ENCODE measurements around the gene UFSP1. TPM values are rescaled to one million over a fixed set of nuclear protein-coding genes. Genes with fewer than 3 reads are reported as not detected.
"Not testable (repeated sequence)": the region's sequence is repeated elsewhere in the genome, so short reads cannot be mapped to it uniquely, and the experiment has no call there.

Gene UFSP1
- total and polyA plus RNA-seq, 2 donors from 2014 or later, result 3.4 to 3.8 TPM

DNA sequence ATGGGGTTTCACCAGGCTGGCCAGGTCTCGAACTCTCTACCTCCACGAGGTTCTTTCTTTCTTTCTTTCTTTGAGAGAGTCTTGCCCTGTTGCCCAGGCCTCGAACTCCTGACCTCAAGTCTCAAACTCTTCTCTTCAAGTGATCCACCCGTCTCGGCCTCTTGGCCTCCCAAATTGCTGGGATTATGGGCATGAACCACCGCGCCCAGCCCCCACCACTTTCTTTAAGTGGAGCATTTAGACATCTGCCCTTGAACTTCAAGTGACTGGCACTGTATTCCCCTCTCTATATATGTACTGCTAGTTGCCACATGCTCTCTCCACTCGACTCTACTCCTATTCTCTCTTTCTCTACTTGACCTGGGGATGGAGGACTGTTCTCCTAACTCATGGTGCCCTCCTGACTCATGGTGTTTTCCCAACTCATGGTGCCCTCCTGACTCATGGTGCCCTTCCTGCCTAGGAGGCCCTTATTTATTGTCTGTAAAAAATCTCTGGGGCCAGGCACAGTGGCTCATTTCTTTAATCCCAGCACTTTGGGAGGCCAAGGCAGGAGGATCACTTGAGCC lies 25.4 kb upstream of the UFSP1 start:
- no peak for FAIRE-seq
- Histone ChIP-seq H3K9ac (ENCODE audit: low read length in 3 of 3) (no peak overlapping the region), H3K9me3 (ENCODE audit: control insufficient read depth in 2 of 3, insufficient read depth in 1 of 3, low read length in 3 of 3) (no peaks in the 10 kb centered on the region), H3K27ac (ENCODE audit: low read depth in 2 of 2, low read length in 2 of 2) (no peak overlapping the region), H3K4me3 (ENCODE audit: low read length in 3 of 3) (no peak overlapping the region), H3K4me1 (ENCODE audit: control insufficient read depth in 2 of 3, insufficient read depth in 2 of 3, low read depth in 1 of 3, low read length in 3 of 3) (no peaks in the 10 kb centered on the region), H3K36me3 (ENCODE audit: control insufficient read depth in 2 of 3, insufficient read depth in 3 of 3, low read length in 3 of 3) (no peaks in the 10 kb centered on the region), H3K27me3 (ENCODE audit: control insufficient read depth, insufficient read depth, low read length) (no peaks in the 10 kb centered on the region)
- intact Hi-C loops (cut with DNase I), result no loop called here
- DNase-seq, result peak in 1 of 5 donors; percentile 18
- TF ChIP-seq CTCF (IDR thresholded peaks at IDR 0.05; ENCODE audit: borderline replicate concordance, extremely low read depth, insufficient read depth), result no peak

- Histone ChIP-seq H3K27ac (ENCODE audit: low read depth in 2 of 2, low read length in 2 of 2) (no peak overlapping the region), H3K9me3 (ENCODE audit: control insufficient read depth in 2 of 3, insufficient read depth in 1 of 3, low read length in 3 of 3) (no peaks in the 10 kb centered on the region), H3K4me1 (ENCODE audit: control insufficient read depth in 2 of 3, insufficient read depth in 2 of 3, low read depth in 1 of 3, low read length in 3 of 3) (no peaks in the 10 kb centered on the region), H3K27me3 (ENCODE audit: control insufficient read depth, insufficient read depth, low read length) (no peaks in the 10 kb centered on the region), H3K4me3 (ENCODE audit: low read length in 3 of 3) (no peak overlapping the region), H3K9ac (ENCODE audit: low read length in 3 of 3) (no peak overlapping the region), H3K36me3 (ENCODE audit: control insufficient read depth in 2 of 3, insufficient read depth in 3 of 3, low read length in 3 of 3) (no peaks in the 10 kb centered on the region)
- no peak for TF ChIP-seq CTCF (IDR thresholded peaks at IDR 0.05; ENCODE audit: borderline replicate concordance, extremely low read depth, insufficient read depth)
- FAIRE-seq, result no peak
- DNase-seq, result peak in 1 of 5 donors; percentile 8
- intact Hi-C loops (cut with DNase I), result no loop called here
Observed at GRCh38 chr7:100914208-100914878, 24.8 kb upstream of the UFSP1 start.

DNA sequence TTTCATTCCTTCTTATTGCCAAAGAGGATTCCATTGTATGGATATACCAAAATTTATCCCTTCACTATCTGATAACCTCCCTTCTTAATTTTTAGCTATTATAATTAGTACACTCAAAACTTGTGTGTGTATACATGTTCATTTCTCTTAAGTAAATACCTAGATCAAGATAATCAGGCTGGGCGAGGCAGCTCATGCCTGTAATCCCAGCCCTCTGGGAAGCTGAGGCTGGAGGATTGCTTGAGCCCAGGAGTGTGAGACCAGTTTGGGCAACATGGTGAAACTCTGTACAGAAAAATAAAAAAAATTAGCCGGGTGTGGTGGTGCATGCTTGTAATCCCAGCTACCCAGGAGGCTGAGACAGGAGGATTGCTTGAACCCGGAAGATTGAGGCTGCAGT lies 22.0 kb upstream of the UFSP1 start:
- Histone ChIP-seq H3K27ac (ENCODE audit: low read depth in 2 of 2, low read length in 2 of 2) (no peak overlapping the region), H3K27me3 (ENCODE audit: control insufficient read depth, insufficient read depth, low read length) (no peaks in the 10 kb centered on the region), H3K4me1 (ENCODE audit: control insufficient read depth in 2 of 3, insufficient read depth in 2 of 3, low read depth in 1 of 3, low read length in 3 of 3) (no peaks in the 10 kb centered on the region), H3K9me3 (ENCODE audit: control insufficient read depth in 2 of 3, insufficient read depth in 1 of 3, low read length in 3 of 3) (no peaks in the 10 kb centered on the region), H3K9ac (ENCODE audit: low read length in 3 of 3) (no peak overlapping the region), H3K4me3 (ENCODE audit: low read length in 3 of 3) (no peak overlapping the region), H3K36me3 (ENCODE audit: control insufficient read depth in 2 of 3, insufficient read depth in 3 of 3, low read length in 3 of 3) (no peaks in the 10 kb centered on the region)
- DNase-seq (peak in 1 of 5 donors; percentile 3), FAIRE-seq (no peak)
- TF ChIP-seq CTCF (IDR thresholded peaks at IDR 0.05; ENCODE audit: borderline replicate concordance, extremely low read depth, insufficient read depth), result no peak
- intact Hi-C loops (cut with DNase I), result no loop called here

GRCh38 chr7:100910443-100910842 lies 20.9 kb upstream of the UFSP1 start:
- intact Hi-C loops (cut with DNase I); H3K9ac ChIP-seq (ENCODE audit: low read length in 3 of 3); H3K36me3 ChIP-seq (ENCODE audit: control insufficient read depth in 2 of 3, insufficient read depth in 3 of 3, low read length in 3 of 3); H3K4me1 ChIP-seq (ENCODE audit: control insufficient read depth in 2 of 3, insufficient read depth in 2 of 3, low read depth in 1 of 3, low read length in 3 of 3); FAIRE-seq; H3K27me3 ChIP-seq (ENCODE audit: control insufficient read depth, insufficient read depth, low read length); H3K4me3 ChIP-seq (ENCODE audit: low read length in 3 of 3); H3K27ac ChIP-seq (ENCODE audit: low read depth in 2 of 2, low read length in 2 of 2); H3K9me3 ChIP-seq (ENCODE audit: control insufficient read depth in 2 of 3, insufficient read depth in 1 of 3, low read length in 3 of 3): not testable (repeated sequence)
- peak in 1 of 5 donors; percentile 26 for DNase-seq

Measured in kidney (tissue), 14 donors.